Ascending aorta (tissue), 2 donors: ENCODE data around the gene IGDCC3. TPM values are rescaled to one million over a fixed set of nuclear protein-coding genes. Genes with fewer than 3 reads are reported as not detected.

ENCODE experiments used
- DNase-seq, 2 donors: peaks; one replicate each; pipeline ENCODE4 v3.0.0-alpha.2; 2019; ENCODE audit warnings: low spot score in 2 of 2
- H3K27ac ChIP-seq, 2 donors: fragments of 200-600 bp; sonication (generic); one replicate each; pipeline ENCODE4 v1.5.1; 2016 to 2017; ENCODE audit warnings: mild to moderate bottlenecking in 1 of 2
- H3K27me3 ChIP-seq: fragments of 200-600 bp; sonication (generic); one replicate; pipeline ENCODE4 v1.5.1; 2017
- H3K36me3 ChIP-seq, 2 donors: fragments of 200-600 bp; sonication (generic); one replicate each; pipeline ENCODE4 v1.5.1; 2016
- H3K4me1 ChIP-seq, 2 donors: fragments of 200-600 bp; sonication (generic); one replicate each; pipeline ENCODE4 v1.5.1; 2016 to 2017; ENCODE audit warnings: mild to moderate bottlenecking in 1 of 2
- H3K4me3 ChIP-seq, 2 donors: fragments of 200-600 bp; sonication (generic); one replicate each; pipeline ENCODE4 v1.5.1; 2016 to 2017; ENCODE audit warnings: mild to moderate bottlenecking in 1 of 2
- H3K9me3 ChIP-seq, 2 donors: fragments of 200-600 bp; sonication (generic); one replicate each; pipeline ENCODE4 v1.5.1; 2016
- CTCF ChIP-seq, 3 experiments: fragments of 200-600 bp in 2 of 3; fragments of 450-650 bp in 1 of 3; sonication (generic) in 2 of 3; IDR thresholded peaks; one replicate each; pipeline ENCODE4 v1.5.1; 2016 to 2019; ENCODE audit warnings: antibody characterized with exemption in 3 of 3, mild to moderate bottlenecking in 1 of 3, moderate library complexity in 1 of 3
- intact Hi-C: fragments of 100-400 bp; cut with DNase I; formaldehyde crosslinking; loops from one replicate; pipeline ENCODE4 v1.15.1; 2023
- total RNA-seq: library from RNA; depleted of rRNA; stranded (reverse); fragments of >200 nt; gene quantifications from one replicate; pipeline ENCODE4 v1.1.0, GENCODE V29; 2016

Gene IGDCC3
- total RNA-seq, 1 donor from 2014 or later = not detected

GRCh38 chr15:65371976-65372786, 5.6 kb downstream of the IGDCC3 start:
- peaks cover under 1 to 4% of the 10 kb centered on the region in 2 donors for H3K4me1 ChIP-seq
- no peak overlapping the region for H3K4me3 ChIP-seq
- no peak overlapping the region for H3K27ac ChIP-seq
- H3K27me3 ChIP-seq = no peaks in the 10 kb centered on the region
- H3K9me3 ChIP-seq = no peaks in the 10 kb centered on the region
- no peaks in the 10 kb centered on the region for H3K36me3 ChIP-seq
- no peak for TF ChIP-seq CTCF (IDR thresholded peaks at IDR 0.05)
- intact Hi-C loops = no loop called here
- DNase-seq = no peak

GRCh38 chr15:65370885-65371284, 6.9 kb downstream of the IGDCC3 start:
- Histone ChIP-seq H3K4me3 (no peak overlapping the region), H3K9me3 (no peaks in the 10 kb centered on the region), H3K27ac (no peak overlapping the region), H3K36me3 (no peaks in the 10 kb centered on the region), H3K27me3 (no peaks in the 10 kb centered on the region), H3K4me1 (no peaks in the 10 kb centered on the region)
- DNase-seq = no peak
- intact Hi-C loops = no loop called here
- TF ChIP-seq CTCF (IDR thresholded peaks at IDR 0.05) = no peak

GRCh38 chr15:65369651-65370050, 8.2 kb downstream of the IGDCC3 start:
- intact Hi-C loops = no loop called here
- no peak overlapping the region for H3K4me3 ChIP-seq
- no peak for TF ChIP-seq CTCF (IDR thresholded peaks at IDR 0.05)
- H3K27me3 ChIP-seq = no peaks in the 10 kb centered on the region
- no peak for DNase-seq
- no peaks in the 10 kb centered on the region for H3K4me1 ChIP-seq
- no peaks in the 10 kb centered on the region for H3K36me3 ChIP-seq
- no peaks in the 10 kb centered on the region for H3K9me3 ChIP-seq
- H3K27ac ChIP-seq = no peak overlapping the region

- H3K27me3 ChIP-seq = no peaks in the 10 kb centered on the region
- H3K27ac ChIP-seq = no peak overlapping the region
- no peak overlapping the region for H3K4me3 ChIP-seq
- TF ChIP-seq CTCF (IDR thresholded peaks at IDR 0.05) = no peak
- H3K36me3 ChIP-seq = no peaks in the 10 kb centered on the region
- no peaks in the 10 kb centered on the region for H3K4me1 ChIP-seq
- intact Hi-C loops = no loop called here
- DNase-seq = no peak
- H3K9me3 ChIP-seq = no peaks in the 10 kb centered on the region
Observed at GRCh38 chr15:65369212-65369547, 8.6 kb downstream of the IGDCC3 start.

- Histone ChIP-seq H3K4me1 (no peaks in the 10 kb centered on the region), H3K36me3 (no peaks in the 10 kb centered on the region), H3K27ac (no peak overlapping the region), H3K27me3 (no peaks in the 10 kb centered on the region), H3K4me3 (no peak overlapping the region), H3K9me3 (no peaks in the 10 kb centered on the region)
- no peak for DNase-seq
- intact Hi-C loops = no loop called here
- no peak for TF ChIP-seq CTCF (IDR thresholded peaks at IDR 0.05)
Observed at GRCh38 chr15:65368302-65369211, 9.2 kb downstream of the IGDCC3 start.
